HEK293 (cell line): Measurements from ENCODE around the gene TMEM272.
A peak's percentile ranks its signal among the peaks of the same experiment; 100 is the strongest.

Experiments used
- CTCF ChIA-PET: fragments of 350-600 bp; formaldehyde crosslinking; extraction: SDS; loops from one replicate; lab custom pipeline; 2021; ENCODE audit warnings: antibody characterized with exemption; lab: Yijun Ruan, JAX
- POLR2A ChIA-PET: fragments of 300-600 bp; formaldehyde crosslinking; extraction: SDS; loops from one replicate; lab custom pipeline; 2020; ENCODE audit warnings: antibody characterized with exemption, inconsistent platforms; lab: Yijun Ruan, JAX
- H3K27ac ChIP-seq: fragments of 200-500 bp; sonication (Bioruptor generic); 2 replicates; pipeline ENCODE4 v1.5.1; 2014; ENCODE audit warnings: low read depth, low read length, control low read depth, inconsistent platforms; ENCODE audit errors: extremely low read depth
- H3K36me3 ChIP-seq, 2 experiments: fragments of 200-500 bp in 1 of 2; sonication (Bioruptor generic) in 1 of 2; 1 replicate in 1 of 2; 2 replicates in 1 of 2; pipeline ENCODE4 v1.5.1; 2014 to 2017; ENCODE audit warnings: inconsistent platforms in 2 of 2, low read length in 2 of 2; ENCODE audit not compliant: control insufficient read depth in 2 of 2, insufficient read depth in 1 of 2
- H3K4me1 ChIP-seq: fragments of 200-500 bp; sonication (Bioruptor generic); 2 replicates; pipeline ENCODE4 v1.5.1; 2014; ENCODE audit warnings: mild to moderate bottlenecking, low read length, inconsistent platforms; ENCODE audit not compliant: control insufficient read depth, insufficient read depth
- H3K4me3 ChIP-seq: 2 replicates; pipeline ENCODE4 v1.5.1; 2011; ENCODE audit warnings: low read depth, mild to moderate bottlenecking, control low read depth, low read length, moderate library complexity
- H3K9me3 ChIP-seq: fragments of 200-500 bp; sonication (Bioruptor generic); 2 replicates; pipeline ENCODE4 v1.5.1; 2014; ENCODE audit warnings: low read depth, low read length, inconsistent platforms; ENCODE audit not compliant: control insufficient read depth, insufficient read depth
- FEZF1 ChIP-seq: fragments of 450-650 bp; formaldehyde crosslinking; IDR thresholded peaks from 2 replicates; pipeline ENCODE4 v1.5.1; 2016; ENCODE audit warnings: missing biosample characterization, missing genetic modification characterization
- OVOL3 ChIP-seq: fragments of 450-650 bp; formaldehyde crosslinking; IDR thresholded peaks from 2 replicates; pipeline ENCODE4 v1.5.1; 2016; ENCODE audit warnings: missing biosample characterization, missing genetic modification characterization
- PATZ1 ChIP-seq: fragments of 450-650 bp; formaldehyde crosslinking; IDR thresholded peaks from 2 replicates; pipeline ENCODE4 v1.5.1; 2016; ENCODE audit warnings: missing biosample characterization, missing genetic modification characterization
- PRDM1 ChIP-seq: fragments of 450-650 bp; formaldehyde crosslinking; IDR thresholded peaks from 2 replicates; pipeline ENCODE4; 2016; ENCODE audit warnings: missing biosample characterization, missing genetic modification characterization
- REST ChIP-seq: fragments of 450-650 bp; formaldehyde crosslinking; IDR thresholded peaks from 2 replicates; pipeline ENCODE4 v1.5.1; 2016; ENCODE audit warnings: missing biosample characterization, missing genetic modification characterization
- SETDB1 ChIP-seq: IDR thresholded peaks from one replicate; pipeline ENCODE4 v1.6.1; 2017; ENCODE audit warnings: mild to moderate bottlenecking, low read length, moderate library complexity, mixed read lengths; ENCODE audit not compliant: insufficient read length
- SP7 ChIP-seq: fragments of 450-650 bp; formaldehyde crosslinking; IDR thresholded peaks from 2 replicates; pipeline ENCODE4 v1.5.1; 2016; ENCODE audit warnings: missing biosample characterization, missing genetic modification characterization
- ZEB2 ChIP-seq: fragments of 450-650 bp; formaldehyde crosslinking; IDR thresholded peaks from 2 replicates; pipeline ENCODE4 v1.5.1; 2016; ENCODE audit warnings: missing biosample characterization, missing genetic modification characterization
- ZNF16 ChIP-seq: fragments of 450-650 bp; formaldehyde crosslinking; IDR thresholded peaks from 2 replicates; pipeline ENCODE4 v1.5.1; 2016; ENCODE audit warnings: low read depth, missing biosample characterization, missing genetic modification characterization
- ZNF37A ChIP-seq: fragments of 450-650 bp; IDR thresholded peaks from 2 replicates; pipeline ENCODE4 v1.5.1; 2018; ENCODE audit warnings: missing biosample characterization, missing genetic modification characterization
- ZNF529 ChIP-seq: fragments of 450-650 bp; formaldehyde crosslinking; IDR thresholded peaks from 2 replicates; pipeline ENCODE4 v1.5.1; 2017; ENCODE audit warnings: missing genetic modification characterization, missing biosample characterization; ENCODE audit not compliant: insufficient replicate concordance
- ZNF600 ChIP-seq: fragments of 450-650 bp; formaldehyde crosslinking; IDR thresholded peaks from 2 replicates; pipeline ENCODE4 v1.5.1; 2016; ENCODE audit warnings: missing biosample characterization, missing genetic modification characterization
- ZNF610 ChIP-seq: fragments of 450-650 bp; formaldehyde crosslinking; IDR thresholded peaks from 2 replicates; pipeline ENCODE4 v1.5.1; 2016; ENCODE audit warnings: missing biosample characterization, missing genetic modification characterization, borderline replicate concordance
- ZNF660 ChIP-seq: fragments of 450-650 bp; IDR thresholded peaks from 2 replicates; pipeline ENCODE4 v1.5.1; 2018; ENCODE audit warnings: missing biosample characterization, mild to moderate bottlenecking, missing genetic modification characterization
- ZNF701 ChIP-seq: fragments of 450-650 bp; formaldehyde crosslinking; IDR thresholded peaks from 2 replicates; pipeline ENCODE4 v1.5.1; 2016; ENCODE audit warnings: missing biosample characterization, missing genetic modification characterization
- ZSCAN5A ChIP-seq: fragments of 450-650 bp; formaldehyde crosslinking; IDR thresholded peaks from 2 replicates; pipeline ENCODE4 v1.5.1; 2016; ENCODE audit warnings: missing biosample characterization, missing genetic modification characterization
- TF ChIP-seq, protein P1 (sequence below): fragments of 450-650 bp; formaldehyde crosslinking; IDR thresholded peaks from 2 replicates; pipeline ENCODE4 v1.5.1; 2016; ENCODE audit warnings: missing biosample characterization, missing genetic modification characterization
- TF ChIP-seq, protein P2 (sequence below): fragments of 450-650 bp; formaldehyde crosslinking; IDR thresholded peaks from 2 replicates; pipeline ENCODE4 v1.5.1; 2016; ENCODE audit warnings: missing biosample characterization, missing genetic modification characterization, low read depth
- TF ChIP-seq, protein P3 (sequence below): fragments of 450-650 bp; formaldehyde crosslinking; IDR thresholded peaks from 2 replicates; pipeline ENCODE4 v1.5.1; 2016; ENCODE audit warnings: missing biosample characterization, missing genetic modification characterization

The TMEM272 gene

GRCh38 chr13:51814825-51815650, 29.9 kb downstream of the TMEM272 start (continued):
- TF ChIP-seq PATZ1 (tag by site-specific recombination) = peak; percentile 31; the same call in 1 of the 2 replicates
- no peak for TF ChIP-seq ZSCAN5A (tag by site-specific recombination)
- TF ChIP-seq, protein P1, sequence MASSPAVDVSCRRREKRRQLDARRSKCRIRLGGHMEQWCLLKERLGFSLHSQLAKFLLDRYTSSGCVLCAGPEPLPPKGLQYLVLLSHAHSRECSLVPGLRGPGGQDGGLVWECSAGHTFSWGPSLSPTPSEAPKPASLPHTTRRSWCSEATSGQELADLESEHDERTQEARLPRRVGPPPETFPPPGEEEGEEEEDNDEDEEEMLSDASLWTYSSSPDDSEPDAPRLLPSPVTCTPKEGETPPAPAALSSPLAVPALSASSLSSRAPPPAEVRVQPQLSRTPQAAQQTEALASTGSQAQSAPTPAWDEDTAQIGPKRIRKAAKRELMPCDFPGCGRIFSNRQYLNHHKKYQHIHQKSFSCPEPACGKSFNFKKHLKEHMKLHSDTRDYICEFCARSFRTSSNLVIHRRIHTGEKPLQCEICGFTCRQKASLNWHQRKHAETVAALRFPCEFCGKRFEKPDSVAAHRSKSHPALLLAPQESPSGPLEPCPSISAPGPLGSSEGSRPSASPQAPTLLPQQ (tag by site-specific recombination) = 0 out of 2 replicates have a peak, but pooled peaks have one; percentile 26
- TF ChIP-seq ZNF600 (tag by site-specific recombination) = 0 out of 2 replicates have a peak, but pooled peaks have one; percentile 18
- TF ChIP-seq SETDB1 = no peak
- peak; percentile 30; the same call in 1 of the 2 replicates for TF ChIP-seq ZEB2 (tag by site-specific recombination)
- TF ChIP-seq PRDM1 (tag by site-specific recombination) = peak; percentile 89
- TF ChIP-seq, protein P2, sequence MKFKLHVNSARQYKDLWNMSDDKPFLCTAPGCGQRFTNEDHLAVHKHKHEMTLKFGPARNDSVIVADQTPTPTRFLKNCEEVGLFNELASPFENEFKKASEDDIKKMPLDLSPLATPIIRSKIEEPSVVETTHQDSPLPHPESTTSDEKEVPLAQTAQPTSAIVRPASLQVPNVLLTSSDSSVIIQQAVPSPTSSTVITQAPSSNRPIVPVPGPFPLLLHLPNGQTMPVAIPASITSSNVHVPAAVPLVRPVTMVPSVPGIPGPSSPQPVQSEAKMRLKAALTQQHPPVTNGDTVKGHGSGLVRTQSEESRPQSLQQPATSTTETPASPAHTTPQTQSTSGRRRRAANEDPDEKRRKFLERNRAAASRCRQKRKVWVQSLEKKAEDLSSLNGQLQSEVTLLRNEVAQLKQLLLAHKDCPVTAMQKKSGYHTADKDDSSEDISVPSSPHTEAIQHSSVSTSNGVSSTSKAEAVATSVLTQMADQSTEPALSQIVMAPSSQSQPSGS (tag by site-specific recombination) = no peak

DNA sequence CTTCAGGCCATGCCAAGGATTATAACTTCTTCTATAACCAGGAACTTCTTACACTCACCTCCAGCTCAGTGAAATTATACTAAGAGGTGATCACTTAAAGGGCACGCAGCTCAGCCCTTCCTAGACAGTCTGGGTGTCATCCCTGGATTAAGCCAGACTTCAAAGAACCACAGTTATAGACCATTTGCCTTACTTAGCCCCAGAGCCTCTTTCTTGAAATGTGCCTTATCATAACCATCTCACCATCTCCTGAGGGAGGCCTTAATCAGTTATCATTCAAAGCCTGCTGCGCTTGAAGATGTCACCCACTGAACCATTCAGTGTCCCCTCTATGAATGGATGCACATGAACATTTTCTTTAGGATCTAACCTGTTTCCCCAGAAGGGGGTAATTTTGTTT, 30.9 kb downstream of the TMEM272 start:
- H3K9me3 ChIP-seq = no peaks in the 10 kb centered on the region
- CTCF ChIA-PET = interaction anchor here (0.6 to 3.7 kb wide), 13 partner anchors 8 to 689 kb away, joined by 3 to 30 read pairs (median 6); partner anchors contain the start of gene NEK5

More for the DNA sequence above, 30.9 kb downstream of the TMEM272 start:
- POLR2A ChIA-PET = no interaction called here
- H3K36me3 ChIP-seq = no peaks in the 10 kb centered on the region
- H3K27ac ChIP-seq = no peak overlapping the region
- H3K4me3 ChIP-seq = no peak overlapping the region
- no peaks in the 10 kb centered on the region for H3K4me1 ChIP-seq
- no peak for TF ChIP-seq PRDM1 (tag by site-specific recombination)
- no peak for TF ChIP-seq SP7 (tag by site-specific recombination)
- no peak for TF ChIP-seq ZNF37A (tag by site-specific recombination)
- no peak for TF ChIP-seq ZNF701 (tag by site-specific recombination)
- TF ChIP-seq, protein P1 (tag by site-specific recombination) = no peak
- TF ChIP-seq, protein P3, sequence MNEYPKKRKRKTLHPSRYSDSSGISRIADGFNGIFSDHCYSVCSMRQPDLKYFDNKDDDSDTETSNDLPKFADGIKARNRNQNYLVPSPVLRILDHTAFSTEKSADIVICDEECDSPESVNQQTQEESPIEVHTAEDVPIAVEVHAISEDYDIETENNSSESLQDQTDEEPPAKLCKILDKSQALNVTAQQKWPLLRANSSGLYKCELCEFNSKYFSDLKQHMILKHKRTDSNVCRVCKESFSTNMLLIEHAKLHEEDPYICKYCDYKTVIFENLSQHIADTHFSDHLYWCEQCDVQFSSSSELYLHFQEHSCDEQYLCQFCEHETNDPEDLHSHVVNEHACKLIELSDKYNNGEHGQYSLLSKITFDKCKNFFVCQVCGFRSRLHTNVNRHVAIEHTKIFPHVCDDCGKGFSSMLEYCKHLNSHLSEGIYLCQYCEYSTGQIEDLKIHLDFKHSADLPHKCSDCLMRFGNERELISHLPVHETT (tag by site-specific recombination) = no peak
- TF ChIP-seq ZNF660 = no peak
- TF ChIP-seq OVOL3 (tag by site-specific recombination) = no peak
- TF ChIP-seq ZNF529 (tag by site-specific recombination) = no peak
- TF ChIP-seq FEZF1 (tag by site-specific recombination) = no peak
- TF ChIP-seq ZNF610 (tag by site-specific recombination) = no peak
- TF ChIP-seq ZNF16 (tag by site-specific recombination) = no peak
- TF ChIP-seq REST (tag by site-specific recombination) = no peak
